Calu3 (cell line): Measurements from ENCODE around the gene ZNF560. TPM values are rescaled to one million over a fixed set of nuclear protein-coding genes. Genes with fewer than 3 reads are reported as not detected.

Experiments used
- BruUV-seq: library from RNA; stranded (reverse); fragments of 400-500 nt; replicated peaks from 2 replicates; lab custom pipeline; 2021; lab: Mats Ljungman, UMichigan
- CTCF ChIA-PET: fragments of 300-600 bp; sonication (Branson Sonifier 250); formaldehyde crosslinking; loops from one replicate; lab custom pipeline; 2022; ENCODE audit warnings: antibody characterized with exemption; lab: Charles Lee
- DNase-seq: peaks from one replicate; pipeline ENCODE4 v3.0.0; 2022
- H3K27ac Mint-ChIP-seq: one replicate; pipeline ENCODE4 v1.8.0; 2022; ENCODE audit warnings: mixed read lengths; ENCODE audit not compliant: unreplicated experiment
- H3K27me3 Mint-ChIP-seq: one replicate; pipeline ENCODE4 v1.8.0; 2022; ENCODE audit warnings: mixed read lengths; ENCODE audit not compliant: unreplicated experiment
- H3K36me3 Mint-ChIP-seq: one replicate; pipeline ENCODE4 v1.8.0; 2022; ENCODE audit warnings: mild to moderate bottlenecking, moderate library complexity, mixed read lengths; ENCODE audit not compliant: insufficient read depth, unreplicated experiment
- H3K4me1 Mint-ChIP-seq: one replicate; pipeline ENCODE4 v1.8.0; 2022; ENCODE audit warnings: mild to moderate bottlenecking, low read depth, mixed read lengths; ENCODE audit not compliant: unreplicated experiment
- H3K4me3 Mint-ChIP-seq: one replicate; pipeline ENCODE4 v1.8.0; 2022; ENCODE audit warnings: mild to moderate bottlenecking, low read depth, moderate library complexity, mixed read lengths; ENCODE audit not compliant: unreplicated experiment
- H3K9me3 Mint-ChIP-seq: one replicate; pipeline ENCODE4 v1.8.0; 2022; ENCODE audit warnings: low read depth, mixed read lengths; ENCODE audit not compliant: unreplicated experiment
- intact Hi-C: fragments of 100-400 bp; cut with micrococcal nuclease; formaldehyde crosslinking; loops from one replicate; pipeline ENCODE4 v1.10.0; 2022; ENCODE audit not compliant: unreplicated experiment
- total RNA-seq: library from RNA; stranded (reverse); gene quantifications from 2 replicates; pipeline ENCODE4 v1.2.3, GENCODE V29; 2022
- TF ChIP-seq, protein P1 (sequence below): fragments of 200-600 bp; IDR thresholded peaks from one replicate; pipeline ENCODE4 v1.8.0; 2022; ENCODE audit warnings: antibody characterized with exemption; ENCODE audit not compliant: unreplicated experiment

The ZNF560 gene
- total RNA-seq, 1 experiment from 2014 or later, result not detected

DNA sequence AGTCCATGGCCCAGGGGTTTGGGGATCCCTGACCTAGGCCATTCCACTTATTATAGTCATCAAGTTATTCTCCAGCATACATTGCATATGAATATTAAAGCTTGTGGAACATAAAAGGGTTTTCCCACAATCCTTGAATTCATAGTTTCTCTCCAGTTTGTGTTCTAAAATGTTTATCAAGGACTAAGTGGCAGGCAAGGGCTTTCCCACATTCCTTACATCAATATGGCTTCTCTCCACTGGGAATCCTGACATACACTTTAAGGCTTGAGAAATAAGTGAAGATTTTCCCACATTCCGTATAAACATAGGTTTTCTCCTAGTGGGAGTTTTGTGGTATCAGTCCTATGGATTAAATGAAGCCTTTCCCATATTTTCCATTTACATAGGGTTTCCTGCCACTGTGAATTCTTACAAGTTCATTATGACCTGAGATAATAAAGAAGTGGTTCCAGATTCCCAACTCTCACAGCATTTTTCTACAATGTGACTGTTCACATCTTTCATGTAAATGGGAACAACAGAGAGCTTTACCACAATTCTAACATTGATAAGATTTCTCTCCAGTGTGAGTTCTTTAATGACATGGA lies 25.6 kb upstream of the ZNF560 start:
- intact Hi-C loops, result no loop called here
- H3K9me3 Mint-ChIP-seq, result peaks cover 8% of the 10 kb centered on the region
- no peak overlapping the region for H3K4me3 Mint-ChIP-seq
- H3K36me3 Mint-ChIP-seq, result peaks cover 5% of the 10 kb centered on the region
- no peak for DNase-seq
- H3K27ac Mint-ChIP-seq, result no peak overlapping the region
- H3K27me3 Mint-ChIP-seq, result no peaks in the 10 kb centered on the region
- H3K4me1 Mint-ChIP-seq, result no peaks in the 10 kb centered on the region
- no TSS peak for BruUV-seq
- CTCF ChIA-PET, result no interaction called here
- TF ChIP-seq, protein P1, sequence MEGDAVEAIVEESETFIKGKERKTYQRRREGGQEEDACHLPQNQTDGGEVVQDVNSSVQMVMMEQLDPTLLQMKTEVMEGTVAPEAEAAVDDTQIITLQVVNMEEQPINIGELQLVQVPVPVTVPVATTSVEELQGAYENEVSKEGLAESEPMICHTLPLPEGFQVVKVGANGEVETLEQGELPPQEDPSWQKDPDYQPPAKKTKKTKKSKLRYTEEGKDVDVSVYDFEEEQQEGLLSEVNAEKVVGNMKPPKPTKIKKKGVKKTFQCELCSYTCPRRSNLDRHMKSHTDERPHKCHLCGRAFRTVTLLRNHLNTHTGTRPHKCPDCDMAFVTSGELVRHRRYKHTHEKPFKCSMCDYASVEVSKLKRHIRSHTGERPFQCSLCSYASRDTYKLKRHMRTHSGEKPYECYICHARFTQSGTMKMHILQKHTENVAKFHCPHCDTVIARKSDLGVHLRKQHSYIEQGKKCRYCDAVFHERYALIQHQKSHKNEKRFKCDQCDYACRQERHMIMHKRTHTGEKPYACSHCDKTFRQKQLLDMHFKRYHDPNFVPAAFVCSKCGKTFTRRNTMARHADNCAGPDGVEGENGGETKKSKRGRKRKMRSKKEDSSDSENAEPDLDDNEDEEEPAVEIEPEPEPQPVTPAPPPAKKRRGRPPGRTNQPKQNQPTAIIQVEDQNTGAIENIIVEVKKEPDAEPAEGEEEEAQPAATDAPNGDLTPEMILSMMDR, result no peak

DNA sequence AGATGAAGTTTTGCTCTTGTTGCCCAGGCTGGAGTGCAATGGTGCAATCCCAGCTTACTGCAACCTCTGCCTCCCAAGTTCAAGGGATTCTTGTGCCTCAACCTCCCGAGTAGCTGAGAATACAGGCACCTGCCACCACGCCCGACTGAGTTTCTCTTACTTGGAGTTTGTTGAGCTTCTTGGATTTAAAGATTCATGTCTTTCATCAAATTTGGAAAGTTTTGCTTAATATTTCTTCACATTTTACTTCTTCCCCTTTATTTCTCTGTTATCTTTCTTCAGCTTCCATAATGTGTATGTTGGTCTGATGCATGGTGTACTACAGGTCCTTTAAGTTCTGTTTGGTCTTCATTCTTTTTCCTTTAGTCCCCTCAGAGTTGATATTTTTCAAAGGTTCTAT lies 8.9 kb upstream of the ZNF560 start:
- no TSS peak for BruUV-seq
- CTCF ChIA-PET, result no interaction called here
- H3K4me1 Mint-ChIP-seq, result no peaks in the 10 kb centered on the region
- no peak overlapping the region for H3K4me3 Mint-ChIP-seq
- H3K36me3 Mint-ChIP-seq, result no peaks in the 10 kb centered on the region
- no peaks in the 10 kb centered on the region for H3K27me3 Mint-ChIP-seq
- no peak for DNase-seq
- H3K27ac Mint-ChIP-seq, result no peak overlapping the region
- intact Hi-C loops, result no loop called here
- TF ChIP-seq, protein P1, result no peak
- H3K9me3 Mint-ChIP-seq, result peaks cover 5% of the 10 kb centered on the region

DNA sequence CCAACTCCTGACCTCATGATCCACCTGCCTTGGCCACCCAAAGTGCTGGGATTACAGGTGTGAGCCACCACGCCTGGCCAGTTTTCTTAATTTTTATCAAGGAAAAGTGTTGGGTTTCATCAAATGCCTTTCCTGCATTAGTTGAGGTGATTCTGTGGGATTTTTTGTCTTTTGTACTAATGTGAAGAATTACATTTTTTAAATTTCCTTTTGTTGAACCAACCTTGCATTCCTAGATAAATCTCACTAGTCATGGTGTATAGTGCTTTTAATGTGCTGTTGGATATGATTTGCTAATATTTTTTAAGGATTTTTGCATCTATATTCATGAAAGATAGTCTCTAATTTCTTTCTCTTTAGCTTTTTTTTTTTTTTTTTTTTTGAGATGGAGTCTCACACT lies 2.4 kb upstream of the ZNF560 start:
- no peak overlapping the region for H3K27ac Mint-ChIP-seq
- no peak for DNase-seq
- H3K4me3 Mint-ChIP-seq, result no peak overlapping the region
- no peaks in the 10 kb centered on the region for H3K27me3 Mint-ChIP-seq
- no peaks in the 10 kb centered on the region for H3K4me1 Mint-ChIP-seq
- TF ChIP-seq, protein P1, result no peak
- no peaks in the 10 kb centered on the region for H3K36me3 Mint-ChIP-seq
- peaks cover under 1% of the 10 kb centered on the region for H3K9me3 Mint-ChIP-seq
- no TSS peak for BruUV-seq
- intact Hi-C loops, result no loop called here
- CTCF ChIA-PET, result interaction anchor here (0.6 kb wide), 1 partner anchor 1356 kb away, joined by 4 read pairs; no protein-coding TSS in a partner anchor

DNA sequence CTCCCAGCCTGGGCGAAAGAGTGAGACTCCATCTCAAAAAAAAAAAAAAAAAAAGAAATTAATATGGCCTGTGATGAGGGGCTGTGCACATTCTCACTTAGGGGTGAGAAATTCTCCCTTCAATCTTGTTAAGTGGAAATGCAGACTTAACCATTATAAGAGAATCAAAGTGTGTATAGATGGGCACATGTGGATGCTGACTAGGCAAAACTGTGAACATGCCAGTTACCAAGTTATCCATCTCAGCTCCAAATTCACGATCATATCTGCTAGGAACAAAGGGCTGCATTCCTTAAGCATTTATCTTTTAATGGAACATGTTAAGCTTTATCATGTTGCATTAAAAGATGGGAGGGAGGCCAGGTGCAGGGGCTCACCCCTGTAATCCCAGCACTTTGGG lies 4.3 kb downstream of the ZNF560 start:
- Mint-ChIP-seq H3K36me3 (no peaks in the 10 kb centered on the region), H3K4me1 (no peaks in the 10 kb centered on the region), H3K27ac (no peak overlapping the region), H3K9me3 (no peaks in the 10 kb centered on the region), H3K4me3 (no peak overlapping the region), H3K27me3 (no peaks in the 10 kb centered on the region)
- CTCF ChIA-PET, result no interaction called here
- BruUV-seq, result no TSS peak
- intact Hi-C loops, result no loop called here
- TF ChIP-seq, protein P1, result no peak
- DNase-seq, result no peak
